Measurements from ENCODE around the gene DNAH10.

The DNAH10 gene

GRCh38 chr12:123813349-123813748 lies 51.2 kb downstream of the DNAH10 start:
- H2AFZ ChIP-seq (ENCODE audit: low read depth, low read length), result no peak overlapping the region
- no peaks in the 10 kb centered on the region for H3K4me1 ChIP-seq (ENCODE audit: insufficient read depth, low read length)

DNA sequence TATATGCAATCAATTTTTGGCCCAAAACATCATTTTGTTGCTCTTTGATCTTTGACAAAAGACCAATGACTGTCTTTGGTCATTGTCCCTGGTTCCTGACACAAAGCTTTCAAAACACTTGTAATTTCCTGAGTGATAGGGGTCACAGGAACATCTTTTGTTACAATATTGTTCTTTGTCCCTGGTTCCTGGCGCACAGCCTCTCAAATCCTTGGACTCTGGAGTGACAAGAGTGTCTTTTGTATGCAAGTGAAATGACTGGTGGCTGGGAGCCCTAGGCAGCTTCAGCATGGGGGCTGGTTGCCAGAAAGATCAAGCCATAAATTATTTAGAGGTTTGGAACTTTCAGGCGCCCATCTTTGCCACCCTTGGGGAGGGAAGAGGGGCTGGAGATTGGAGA lies 53.9 kb downstream of the DNAH10 start:
- H3K9me3 ChIP-seq (ENCODE audit: low read length), result peaks cover 2% of the 10 kb centered on the region
- no peaks in the 10 kb centered on the region for H3K4me1 ChIP-seq (ENCODE audit: insufficient read depth, low read length)
- no peaks in the 10 kb centered on the region for H3K36me3 ChIP-seq (ENCODE audit: insufficient read depth, low read length)
- H3K4me3 ChIP-seq (ENCODE audit: low read length), result no peak overlapping the region
- H2AFZ ChIP-seq (ENCODE audit: low read depth, low read length), result no peak overlapping the region
- H3K27me3 ChIP-seq (ENCODE audit: insufficient read depth, low read length), result no peaks in the 10 kb centered on the region

More at GRCh38 chr12:123813349-123813748, 51.2 kb downstream of the DNAH10 start:
- Histone ChIP-seq H3K36me3 (ENCODE audit: insufficient read depth, low read length) (no peaks in the 10 kb centered on the region), H3K9me3 (ENCODE audit: low read length) (peaks cover 2% of the 10 kb centered on the region), H3K4me3 (ENCODE audit: low read length) (no peak overlapping the region), H3K27me3 (ENCODE audit: insufficient read depth, low read length) (no peaks in the 10 kb centered on the region)

DNA sequence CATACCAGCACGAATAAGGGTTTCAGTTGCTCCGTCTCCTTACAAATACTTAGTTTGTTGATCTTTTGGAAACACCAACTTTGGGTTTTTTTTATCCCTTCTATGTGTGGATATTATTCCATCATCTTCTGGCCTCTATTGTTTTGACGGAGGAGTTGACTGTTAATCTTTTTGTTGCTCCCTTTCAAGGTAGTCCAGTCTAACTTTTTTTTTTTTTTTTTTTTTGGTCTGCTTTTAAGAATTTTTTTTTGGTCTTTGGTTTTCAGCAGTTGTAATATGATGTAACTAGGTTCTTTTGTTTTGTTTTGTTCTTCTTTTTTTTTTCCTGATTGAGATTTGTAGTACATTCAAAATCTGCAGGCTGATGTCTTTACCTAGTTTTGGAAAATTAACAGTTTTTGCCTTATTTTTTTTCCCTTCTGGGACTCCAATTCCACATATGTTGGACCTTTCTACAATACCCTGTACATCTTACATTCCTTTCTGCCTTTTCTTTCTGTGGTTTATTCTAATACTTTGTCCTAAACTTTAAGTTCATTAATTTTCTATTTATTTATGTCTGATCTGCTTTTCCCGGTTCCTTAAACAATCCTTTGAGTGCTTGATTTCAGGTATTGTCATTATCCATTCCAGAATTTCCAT lies 54.9 kb downstream of the DNAH10 start:
- Histone ChIP-seq H3K4me1 (ENCODE audit: insufficient read depth, low read length) (no peaks in the 10 kb centered on the region), H2AFZ (ENCODE audit: low read depth, low read length) (no peak overlapping the region), H3K27me3 (ENCODE audit: insufficient read depth, low read length) (no peaks in the 10 kb centered on the region)

DNA sequence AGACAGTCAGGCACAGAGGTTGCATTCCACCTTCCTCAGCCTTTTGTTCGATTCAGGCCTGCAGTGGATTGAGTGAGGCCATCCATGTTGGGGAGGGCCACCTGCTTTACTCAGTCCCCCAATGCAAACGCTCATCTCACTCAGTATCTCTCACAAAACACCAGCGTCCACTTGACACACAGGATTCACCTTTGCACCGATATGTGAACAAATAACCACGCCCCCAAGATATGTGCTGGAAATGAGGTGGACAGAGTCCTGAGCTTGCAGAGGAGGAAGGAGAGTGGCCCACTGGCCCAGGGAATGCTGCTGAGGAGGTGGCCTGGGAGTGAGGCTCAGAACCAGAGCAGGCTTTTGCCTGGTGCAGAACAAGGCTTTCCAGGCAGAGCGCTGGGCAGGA lies 60.7 kb downstream of the DNAH10 start:
- H3K9me3 ChIP-seq (ENCODE audit: low read length), result peaks cover 2% of the 10 kb centered on the region
- no peak overlapping the region for H2AFZ ChIP-seq (ENCODE audit: low read depth, low read length)
- H3K4me3 ChIP-seq (ENCODE audit: low read length), result no peak overlapping the region
- no peaks in the 10 kb centered on the region for H3K36me3 ChIP-seq (ENCODE audit: insufficient read depth, low read length)
- no peaks in the 10 kb centered on the region for H3K27me3 ChIP-seq (ENCODE audit: insufficient read depth, low read length)
- H3K4me1 ChIP-seq (ENCODE audit: insufficient read depth, low read length), result no peaks in the 10 kb centered on the region

More for the DNA sequence above, 54.9 kb downstream of the DNAH10 start:
- Histone ChIP-seq H3K9me3 (ENCODE audit: low read length) (peaks cover 2% of the 10 kb centered on the region), H3K4me3 (ENCODE audit: low read length) (no peak overlapping the region), H3K36me3 (ENCODE audit: insufficient read depth, low read length) (no peaks in the 10 kb centered on the region)

DNA sequence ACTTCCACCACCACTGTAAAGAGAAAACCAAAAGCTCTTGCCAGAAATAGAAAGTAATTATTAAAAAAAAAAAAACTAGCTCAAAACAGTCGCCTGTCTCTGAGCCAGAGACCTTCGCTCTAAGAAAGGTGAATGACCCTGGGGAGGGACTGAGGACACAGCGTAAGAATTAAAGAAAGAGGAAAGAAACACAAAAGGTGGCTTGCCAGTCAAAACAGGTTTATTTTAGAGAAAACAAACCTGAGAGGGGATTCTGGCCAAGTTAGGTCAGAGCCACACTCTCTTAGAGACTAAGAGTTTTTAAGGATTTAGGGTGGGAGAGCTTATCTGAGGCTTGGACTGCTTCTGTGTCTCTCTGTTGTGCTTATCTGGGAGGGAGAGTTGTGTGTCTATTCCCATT lies 66.0 kb downstream of the DNAH10 start:
- no peaks in the 10 kb centered on the region for H3K36me3 ChIP-seq (ENCODE audit: insufficient read depth, low read length)
- no peaks in the 10 kb centered on the region for H3K27me3 ChIP-seq (ENCODE audit: insufficient read depth, low read length)
- no peaks in the 10 kb centered on the region for H3K4me1 ChIP-seq (ENCODE audit: insufficient read depth, low read length)
- peaks cover 6% of the 10 kb centered on the region for H3K9me3 ChIP-seq (ENCODE audit: low read length)
- no peak overlapping the region for H3K4me3 ChIP-seq (ENCODE audit: low read length)
- H2AFZ ChIP-seq (ENCODE audit: low read depth, low read length), result no peak overlapping the region

GRCh38 chr12:123828854-123829547 lies 66.9 kb downstream of the DNAH10 start:
- H3K4me3 ChIP-seq (ENCODE audit: low read length), result no peak overlapping the region
- no peak overlapping the region for H2AFZ ChIP-seq (ENCODE audit: low read depth, low read length)
- peaks cover 6% of the 10 kb centered on the region for H3K9me3 ChIP-seq (ENCODE audit: low read length)
- no peaks in the 10 kb centered on the region for H3K4me1 ChIP-seq (ENCODE audit: insufficient read depth, low read length)
- no peaks in the 10 kb centered on the region for H3K27me3 ChIP-seq (ENCODE audit: insufficient read depth, low read length)
- no peaks in the 10 kb centered on the region for H3K36me3 ChIP-seq (ENCODE audit: insufficient read depth, low read length)

- H2AFZ ChIP-seq (ENCODE audit: low read depth, low read length), result no peak overlapping the region
- H3K36me3 ChIP-seq (ENCODE audit: insufficient read depth, low read length), result no peaks in the 10 kb centered on the region
- no peak overlapping the region for H3K4me3 ChIP-seq (ENCODE audit: low read length)
- no peaks in the 10 kb centered on the region for H3K4me1 ChIP-seq (ENCODE audit: insufficient read depth, low read length)
- no peaks in the 10 kb centered on the region for H3K27me3 ChIP-seq (ENCODE audit: insufficient read depth, low read length)
- H3K9me3 ChIP-seq (ENCODE audit: low read length), result peaks cover 6% of the 10 kb centered on the region
Measured at GRCh38 chr12:123829561-123829960, 67.5 kb downstream of the DNAH10 start.

- H3K27me3 ChIP-seq (ENCODE audit: insufficient read depth, low read length), result no peaks in the 10 kb centered on the region
- H3K9me3 ChIP-seq (ENCODE audit: low read length), result peaks cover 6% of the 10 kb centered on the region
- H3K4me1 ChIP-seq (ENCODE audit: insufficient read depth, low read length), result no peaks in the 10 kb centered on the region
- no peaks in the 10 kb centered on the region for H3K36me3 ChIP-seq (ENCODE audit: insufficient read depth, low read length)
- no peak overlapping the region for H2AFZ ChIP-seq (ENCODE audit: low read depth, low read length)
- H3K4me3 ChIP-seq (ENCODE audit: low read length), result no peak overlapping the region
Measured at GRCh38 chr12:123830675-123831074, 68.6 kb downstream of the DNAH10 start.

DNA sequence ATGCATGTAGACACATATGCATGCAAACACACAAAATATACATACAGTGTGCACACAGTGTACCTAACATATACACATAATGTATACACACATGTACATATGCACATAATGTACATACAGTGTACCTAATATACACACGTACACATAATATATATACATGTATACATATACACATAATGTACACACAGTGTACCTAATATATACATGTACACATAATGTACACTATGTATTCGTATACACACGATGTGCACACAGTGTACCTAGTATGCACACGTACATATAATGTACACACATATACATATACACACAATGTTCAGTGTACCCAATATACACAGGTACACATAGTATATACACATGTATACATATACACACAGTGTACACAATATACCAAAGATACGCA lies 70.0 kb downstream of the DNAH10 start:
- Histone ChIP-seq H3K27me3 (ENCODE audit: insufficient read depth, low read length) (no peaks in the 10 kb centered on the region), H3K4me1 (ENCODE audit: insufficient read depth, low read length) (no peaks in the 10 kb centered on the region), H3K9me3 (ENCODE audit: low read length) (peaks cover 6% of the 10 kb centered on the region), H3K36me3 (ENCODE audit: insufficient read depth, low read length) (no peaks in the 10 kb centered on the region), H2AFZ (ENCODE audit: low read depth, low read length) (no peak overlapping the region), H3K4me3 (ENCODE audit: low read length) (no peak overlapping the region)

- Histone ChIP-seq H3K4me1 (ENCODE audit: insufficient read depth, low read length) (no peaks in the 10 kb centered on the region), H3K4me3 (ENCODE audit: low read length) (no peak overlapping the region), H3K9me3 (ENCODE audit: low read length) (peaks cover 3% of the 10 kb centered on the region), H2AFZ (ENCODE audit: low read depth, low read length) (no peak overlapping the region), H3K36me3 (ENCODE audit: insufficient read depth, low read length) (no peaks in the 10 kb centered on the region), H3K27me3 (ENCODE audit: insufficient read depth, low read length) (no peaks in the 10 kb centered on the region)
Measured at GRCh38 chr12:123833830-123834229, 71.7 kb downstream of the DNAH10 start.

- Histone ChIP-seq H2AFZ (ENCODE audit: low read depth, low read length) (no peak overlapping the region), H3K36me3 (ENCODE audit: insufficient read depth, low read length) (no peaks in the 10 kb centered on the region), H3K27me3 (ENCODE audit: insufficient read depth, low read length) (no peaks in the 10 kb centered on the region), H3K4me3 (ENCODE audit: low read length) (no peak overlapping the region), H3K4me1 (ENCODE audit: insufficient read depth, low read length) (no peaks in the 10 kb centered on the region), H3K9me3 (ENCODE audit: low read length) (peaks cover 3% of the 10 kb centered on the region)
Measured at GRCh38 chr12:123834845-123835244, 72.7 kb downstream of the DNAH10 start.

DNA sequence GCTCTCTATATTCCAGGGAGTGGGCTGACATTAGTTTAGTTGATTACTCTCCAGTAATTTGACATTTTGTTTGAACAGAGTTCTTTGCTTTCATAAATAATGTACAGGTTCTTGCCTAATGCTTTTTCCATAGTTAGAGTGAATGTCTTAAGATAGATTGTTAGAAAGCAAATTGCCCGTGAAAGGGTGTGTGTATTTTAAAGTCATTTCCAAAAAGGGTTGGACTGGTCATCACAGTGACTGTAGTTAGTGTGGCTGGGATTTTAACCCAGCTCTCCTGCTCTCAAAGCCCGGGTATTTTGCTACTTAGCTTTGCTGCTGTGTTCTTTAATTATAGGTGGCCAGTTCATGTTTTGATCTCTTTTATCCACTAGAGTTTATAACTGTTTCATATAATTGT lies 74.2 kb downstream of the DNAH10 start:
- Histone ChIP-seq H3K36me3 (ENCODE audit: insufficient read depth, low read length) (no peaks in the 10 kb centered on the region), H3K4me1 (ENCODE audit: insufficient read depth, low read length) (no peaks in the 10 kb centered on the region), H3K4me3 (ENCODE audit: low read length) (no peak overlapping the region), H3K27me3 (ENCODE audit: insufficient read depth, low read length) (no peaks in the 10 kb centered on the region), H2AFZ (ENCODE audit: low read depth, low read length) (no peak overlapping the region), H3K9me3 (ENCODE audit: low read length) (peaks cover under 1% of the 10 kb centered on the region)

- Histone ChIP-seq H3K27me3 (ENCODE audit: insufficient read depth, low read length) (no peaks in the 10 kb centered on the region), H3K4me3 (ENCODE audit: low read length) (no peak overlapping the region), H2AFZ (ENCODE audit: low read depth, low read length) (no peak overlapping the region), H3K36me3 (ENCODE audit: insufficient read depth, low read length) (no peaks in the 10 kb centered on the region), H3K4me1 (ENCODE audit: insufficient read depth, low read length) (no peaks in the 10 kb centered on the region), H3K9me3 (ENCODE audit: low read length) (no peaks in the 10 kb centered on the region)
Measured at GRCh38 chr12:123839826-123840225, 77.7 kb downstream of the DNAH10 start.

Measured in neuron (in vitro differentiated cells).